ENCODE results near the gene PIEZO2. TPM values are rescaled to one million over a fixed set of nuclear protein-coding genes. Genes with fewer than 3 reads are reported as not detected.

Gene PIEZO2
- total RNA-seq, 1 experiment from 2014 or later: 10.7 TPM

DNA sequence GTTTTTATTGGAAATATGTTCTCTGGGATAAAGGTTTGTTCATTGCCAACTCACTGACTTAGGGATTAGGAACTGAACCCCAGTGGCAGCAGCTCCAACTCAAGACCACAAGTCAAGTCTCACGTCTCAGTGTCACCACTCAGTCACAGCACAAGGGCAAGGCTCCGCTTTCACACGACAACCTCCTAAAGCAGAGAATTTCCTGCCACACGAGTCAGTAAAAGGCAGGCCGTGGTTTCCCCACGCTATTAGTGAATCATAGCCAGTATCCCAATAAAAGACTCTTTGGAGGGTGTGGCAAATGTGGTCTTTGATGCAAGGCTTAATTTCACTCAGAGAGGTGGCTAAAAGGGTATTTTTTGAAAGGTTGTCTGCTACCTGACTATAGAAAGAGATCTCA is 57.6 kb downstream of the PIEZO2 start (continued):
- TF ChIP-seq, protein P1, sequence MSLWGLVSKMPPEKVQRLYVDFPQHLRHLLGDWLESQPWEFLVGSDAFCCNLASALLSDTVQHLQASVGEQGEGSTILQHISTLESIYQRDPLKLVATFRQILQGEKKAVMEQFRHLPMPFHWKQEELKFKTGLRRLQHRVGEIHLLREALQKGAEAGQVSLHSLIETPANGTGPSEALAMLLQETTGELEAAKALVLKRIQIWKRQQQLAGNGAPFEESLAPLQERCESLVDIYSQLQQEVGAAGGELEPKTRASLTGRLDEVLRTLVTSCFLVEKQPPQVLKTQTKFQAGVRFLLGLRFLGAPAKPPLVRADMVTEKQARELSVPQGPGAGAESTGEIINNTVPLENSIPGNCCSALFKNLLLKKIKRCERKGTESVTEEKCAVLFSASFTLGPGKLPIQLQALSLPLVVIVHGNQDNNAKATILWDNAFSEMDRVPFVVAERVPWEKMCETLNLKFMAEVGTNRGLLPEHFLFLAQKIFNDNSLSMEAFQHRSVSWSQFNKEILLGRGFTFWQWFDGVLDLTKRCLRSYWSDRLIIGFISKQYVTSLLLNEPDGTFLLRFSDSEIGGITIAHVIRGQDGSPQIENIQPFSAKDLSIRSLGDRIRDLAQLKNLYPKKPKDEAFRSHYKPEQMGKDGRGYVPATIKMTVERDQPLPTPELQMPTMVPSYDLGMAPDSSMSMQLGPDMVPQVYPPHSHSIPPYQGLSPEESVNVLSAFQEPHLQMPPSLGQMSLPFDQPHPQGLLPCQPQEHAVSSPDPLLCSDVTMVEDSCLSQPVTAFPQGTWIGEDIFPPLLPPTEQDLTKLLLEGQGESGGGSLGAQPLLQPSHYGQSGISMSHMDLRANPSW (CRISPR knock-in tag; conservative IDR thresholded peaks at IDR 0.05; ENCODE audit: low read depth): no peak

DNA sequence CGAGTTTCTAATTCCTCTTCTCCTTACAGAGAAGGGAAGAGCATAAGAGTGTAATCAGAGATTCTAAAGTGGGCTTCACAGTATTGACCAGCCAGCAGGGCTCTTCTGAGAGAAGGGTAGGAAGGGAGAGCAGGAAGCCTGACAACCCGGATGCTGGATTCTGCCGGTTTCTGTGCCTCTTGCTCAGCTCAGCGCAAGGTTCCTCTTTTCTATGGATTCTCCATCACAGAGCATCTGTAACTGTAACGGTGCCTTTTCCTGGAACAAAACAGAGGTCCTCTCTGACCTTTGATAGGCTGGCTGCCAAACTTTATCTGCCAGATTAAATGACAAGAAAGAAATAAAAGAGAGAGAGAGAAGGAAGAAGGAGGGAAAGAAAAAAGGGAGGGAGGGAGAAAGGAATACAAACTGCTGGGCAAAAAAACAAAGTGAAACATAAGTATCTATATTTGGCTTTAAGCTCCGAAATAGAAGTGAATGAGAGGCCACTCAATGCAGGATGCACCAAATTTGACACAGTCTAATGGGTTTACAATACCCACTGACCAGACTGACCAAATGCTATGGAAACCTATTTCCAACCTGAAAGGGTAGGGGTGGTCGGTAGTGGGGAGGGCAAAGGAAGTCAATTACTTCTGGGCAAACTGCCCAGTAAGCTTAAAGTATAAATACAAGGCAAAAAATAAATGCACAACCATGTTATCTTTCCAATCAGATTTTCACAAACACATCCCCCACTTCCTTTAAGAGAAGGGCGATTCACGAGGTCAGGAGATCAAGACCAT is 59.2 kb downstream of the PIEZO2 start:
- Mint-ChIP-seq H3K4me3 (no peak overlapping the region), H3K27ac (no peak overlapping the region), H3K9me3 (peaks cover 3% of the 10 kb centered on the region; the same call in 1 of the 2 replicates), H3K4me1 (peaks cover 20% of the 10 kb centered on the region), H3K36me3 (no peaks in the 10 kb centered on the region), H3K27me3 (ENCODE audit: low read depth) (no peaks in the 10 kb centered on the region)
- CTCF ChIA-PET: no interaction called here
- ATAC-seq (no peak), DNase-seq (ENCODE audit: low spot score) (no peak)
- POLR2A ChIA-PET: no interaction called here
- no peak for TF ChIP-seq ATF1 (CRISPR knock-in tag; IDR thresholded peaks at IDR 0.05)
- no peak for TF ChIP-seq ZNF121 (CRISPR knock-in tag; IDR thresholded peaks at IDR 0.05)
- TF ChIP-seq GABPB1 (CRISPR knock-in tag; IDR thresholded peaks at IDR 0.05): no peak
- TF ChIP-seq, protein P2, sequence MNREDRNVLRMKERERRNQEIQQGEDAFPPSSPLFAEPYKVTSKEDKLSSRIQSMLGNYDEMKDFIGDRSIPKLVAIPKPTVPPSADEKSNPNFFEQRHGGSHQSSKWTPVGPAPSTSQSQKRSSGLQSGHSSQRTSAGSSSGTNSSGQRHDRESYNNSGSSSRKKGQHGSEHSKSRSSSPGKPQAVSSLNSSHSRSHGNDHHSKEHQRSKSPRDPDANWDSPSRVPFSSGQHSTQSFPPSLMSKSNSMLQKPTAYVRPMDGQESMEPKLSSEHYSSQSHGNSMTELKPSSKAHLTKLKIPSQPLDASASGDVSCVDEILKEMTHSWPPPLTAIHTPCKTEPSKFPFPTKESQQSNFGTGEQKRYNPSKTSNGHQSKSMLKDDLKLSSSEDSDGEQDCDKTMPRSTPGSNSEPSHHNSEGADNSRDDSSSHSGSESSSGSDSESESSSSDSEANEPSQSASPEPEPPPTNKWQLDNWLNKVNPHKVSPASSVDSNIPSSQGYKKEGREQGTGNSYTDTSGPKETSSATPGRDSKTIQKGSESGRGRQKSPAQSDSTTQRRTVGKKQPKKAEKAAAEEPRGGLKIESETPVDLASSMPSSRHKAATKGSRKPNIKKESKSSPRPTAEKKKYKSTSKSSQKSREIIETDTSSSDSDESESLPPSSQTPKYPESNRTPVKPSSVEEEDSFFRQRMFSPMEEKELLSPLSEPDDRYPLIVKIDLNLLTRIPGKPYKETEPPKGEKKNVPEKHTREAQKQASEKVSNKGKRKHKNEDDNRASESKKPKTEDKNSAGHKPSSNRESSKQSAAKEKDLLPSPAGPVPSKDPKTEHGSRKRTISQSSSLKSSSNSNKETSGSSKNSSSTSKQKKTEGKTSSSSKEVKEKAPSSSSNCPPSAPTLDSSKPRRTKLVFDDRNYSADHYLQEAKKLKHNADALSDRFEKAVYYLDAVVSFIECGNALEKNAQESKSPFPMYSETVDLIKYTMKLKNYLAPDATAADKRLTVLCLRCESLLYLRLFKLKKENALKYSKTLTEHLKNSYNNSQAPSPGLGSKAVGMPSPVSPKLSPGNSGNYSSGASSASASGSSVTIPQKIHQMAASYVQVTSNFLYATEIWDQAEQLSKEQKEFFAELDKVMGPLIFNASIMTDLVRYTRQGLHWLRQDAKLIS (CRISPR knock-in tag; IDR thresholded peaks at IDR 0.05; ENCODE audit: borderline replicate concordance): no peak

DNA sequence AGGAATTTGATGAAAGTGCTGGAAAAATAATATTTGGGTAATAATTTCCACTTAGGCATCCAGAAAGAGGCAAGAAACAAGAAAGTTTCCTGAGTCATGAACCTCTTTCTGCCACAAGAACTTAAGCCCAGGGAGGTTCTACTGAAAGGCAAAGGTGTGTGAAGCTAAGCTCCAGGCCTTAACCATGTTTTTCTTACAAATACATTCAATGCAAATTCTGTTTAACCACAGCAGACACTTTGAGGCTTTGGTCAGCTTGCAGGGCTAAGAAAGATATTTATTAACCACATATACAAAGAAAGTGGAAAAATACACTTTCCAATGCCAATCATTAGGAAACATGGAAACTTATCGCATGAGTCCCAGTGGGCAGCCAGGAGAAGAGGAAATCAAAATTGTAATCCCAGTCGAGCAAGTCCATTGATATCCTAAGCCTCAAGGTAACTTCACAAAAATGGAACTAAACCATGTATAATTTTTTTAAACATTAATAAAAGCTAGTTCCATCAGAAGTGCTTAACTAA is 68.3 kb downstream of the PIEZO2 start:
- POLR2A ChIA-PET: no interaction called here
- H3K9me3 Mint-ChIP-seq: no peaks in the 10 kb centered on the region; the same call in 1 of the 2 replicates
- H3K4me1 Mint-ChIP-seq: peaks cover 12% of the 10 kb centered on the region
- CTCF ChIA-PET: no interaction called here
- ATAC-seq (no peak), DNase-seq (ENCODE audit: low spot score) (no peak)
- TF ChIP-seq ZNF232 (CRISPR knock-in tag; IDR thresholded peaks at IDR 0.05) (no peak), ELF4 (CRISPR knock-in tag; IDR thresholded peaks at IDR 0.05; ENCODE audit: low read depth) (no peak), SP1 (CRISPR knock-in tag; conservative IDR thresholded peaks at IDR 0.05) (no peak), NR1H2 (CRISPR knock-in tag; IDR thresholded peaks at IDR 0.05) (no peak), ZNF263 (CRISPR knock-in tag; IDR thresholded peaks at IDR 0.05; ENCODE audit: low read depth) (no peak)
- TF ChIP-seq, protein P3, sequence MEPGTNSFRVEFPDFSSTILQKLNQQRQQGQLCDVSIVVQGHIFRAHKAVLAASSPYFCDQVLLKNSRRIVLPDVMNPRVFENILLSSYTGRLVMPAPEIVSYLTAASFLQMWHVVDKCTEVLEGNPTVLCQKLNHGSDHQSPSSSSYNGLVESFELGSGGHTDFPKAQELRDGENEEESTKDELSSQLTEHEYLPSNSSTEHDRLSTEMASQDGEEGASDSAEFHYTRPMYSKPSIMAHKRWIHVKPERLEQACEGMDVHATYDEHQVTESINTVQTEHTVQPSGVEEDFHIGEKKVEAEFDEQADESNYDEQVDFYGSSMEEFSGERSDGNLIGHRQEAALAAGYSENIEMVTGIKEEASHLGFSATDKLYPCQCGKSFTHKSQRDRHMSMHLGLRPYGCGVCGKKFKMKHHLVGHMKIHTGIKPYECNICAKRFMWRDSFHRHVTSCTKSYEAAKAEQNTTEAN (CRISPR knock-in tag; IDR thresholded peaks at IDR 0.05): no peak
- no peak overlapping the region for H3K4me3 Mint-ChIP-seq
- H3K36me3 Mint-ChIP-seq: no peaks in the 10 kb centered on the region
- H3K27ac Mint-ChIP-seq: no peak overlapping the region
- H3K27me3 Mint-ChIP-seq (ENCODE audit: low read depth): no peaks in the 10 kb centered on the region

DNA sequence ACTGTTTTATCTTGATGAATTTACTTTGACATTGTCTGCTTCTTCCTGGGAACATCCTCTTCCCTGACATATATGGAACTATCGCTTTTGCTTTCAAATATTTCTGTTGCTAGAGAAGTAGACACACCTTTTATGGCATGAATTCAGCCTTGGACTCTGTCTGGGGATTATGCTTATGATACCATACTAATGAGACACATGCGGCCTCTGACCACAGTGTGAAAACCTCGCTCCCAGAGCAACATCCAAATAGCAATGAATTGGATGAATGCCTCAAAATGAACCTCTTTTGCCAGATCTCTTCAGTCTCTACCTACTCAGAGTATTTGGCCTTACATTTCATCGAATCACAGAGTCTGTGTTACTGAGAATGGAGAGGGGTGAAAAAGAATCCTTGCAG is 70.9 kb downstream of the PIEZO2 start:
- Mint-ChIP-seq H3K4me3 (no peak overlapping the region), H3K4me1 (no peaks in the 10 kb centered on the region), H3K27ac (no peak overlapping the region), H3K27me3 (ENCODE audit: low read depth) (no peaks in the 10 kb centered on the region), H3K9me3 (no peaks in the 10 kb centered on the region; the same call in 1 of the 2 replicates), H3K36me3 (no peaks in the 10 kb centered on the region)
- DNase-seq (ENCODE audit: low spot score) (no peak), ATAC-seq (no peak)
- CTCF ChIA-PET: no interaction called here
- no peak for TF ChIP-seq MYBL2 (CRISPR knock-in tag; IDR thresholded peaks at IDR 0.05)
- TF ChIP-seq, protein P4, sequence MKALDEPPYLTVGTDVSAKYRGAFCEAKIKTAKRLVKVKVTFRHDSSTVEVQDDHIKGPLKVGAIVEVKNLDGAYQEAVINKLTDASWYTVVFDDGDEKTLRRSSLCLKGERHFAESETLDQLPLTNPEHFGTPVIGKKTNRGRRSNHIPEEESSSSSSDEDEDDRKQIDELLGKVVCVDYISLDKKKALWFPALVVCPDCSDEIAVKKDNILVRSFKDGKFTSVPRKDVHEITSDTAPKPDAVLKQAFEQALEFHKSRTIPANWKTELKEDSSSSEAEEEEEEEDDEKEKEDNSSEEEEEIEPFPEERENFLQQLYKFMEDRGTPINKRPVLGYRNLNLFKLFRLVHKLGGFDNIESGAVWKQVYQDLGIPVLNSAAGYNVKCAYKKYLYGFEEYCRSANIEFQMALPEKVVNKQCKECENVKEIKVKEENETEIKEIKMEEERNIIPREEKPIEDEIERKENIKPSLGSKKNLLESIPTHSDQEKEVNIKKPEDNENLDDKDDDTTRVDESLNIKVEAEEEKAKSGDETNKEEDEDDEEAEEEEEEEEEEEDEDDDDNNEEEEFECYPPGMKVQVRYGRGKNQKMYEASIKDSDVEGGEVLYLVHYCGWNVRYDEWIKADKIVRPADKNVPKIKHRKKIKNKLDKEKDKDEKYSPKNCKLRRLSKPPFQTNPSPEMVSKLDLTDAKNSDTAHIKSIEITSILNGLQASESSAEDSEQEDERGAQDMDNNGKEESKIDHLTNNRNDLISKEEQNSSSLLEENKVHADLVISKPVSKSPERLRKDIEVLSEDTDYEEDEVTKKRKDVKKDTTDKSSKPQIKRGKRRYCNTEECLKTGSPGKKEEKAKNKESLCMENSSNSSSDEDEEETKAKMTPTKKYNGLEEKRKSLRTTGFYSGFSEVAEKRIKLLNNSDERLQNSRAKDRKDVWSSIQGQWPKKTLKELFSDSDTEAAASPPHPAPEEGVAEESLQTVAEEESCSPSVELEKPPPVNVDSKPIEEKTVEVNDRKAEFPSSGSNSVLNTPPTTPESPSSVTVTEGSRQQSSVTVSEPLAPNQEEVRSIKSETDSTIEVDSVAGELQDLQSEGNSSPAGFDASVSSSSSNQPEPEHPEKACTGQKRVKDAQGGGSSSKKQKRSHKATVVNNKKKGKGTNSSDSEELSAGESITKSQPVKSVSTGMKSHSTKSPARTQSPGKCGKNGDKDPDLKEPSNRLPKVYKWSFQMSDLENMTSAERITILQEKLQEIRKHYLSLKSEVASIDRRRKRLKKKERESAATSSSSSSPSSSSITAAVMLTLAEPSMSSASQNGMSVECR (CRISPR knock-in tag; IDR thresholded peaks at IDR 0.05; ENCODE audit: borderline replicate concordance): no peak
- TF ChIP-seq, protein P1 (CRISPR knock-in tag; conservative IDR thresholded peaks at IDR 0.05; ENCODE audit: low read depth): no peak
- POLR2A ChIA-PET: no interaction called here
